Measurements from ENCODE around the gene ISCA2.

Gene ISCA2

DNA sequence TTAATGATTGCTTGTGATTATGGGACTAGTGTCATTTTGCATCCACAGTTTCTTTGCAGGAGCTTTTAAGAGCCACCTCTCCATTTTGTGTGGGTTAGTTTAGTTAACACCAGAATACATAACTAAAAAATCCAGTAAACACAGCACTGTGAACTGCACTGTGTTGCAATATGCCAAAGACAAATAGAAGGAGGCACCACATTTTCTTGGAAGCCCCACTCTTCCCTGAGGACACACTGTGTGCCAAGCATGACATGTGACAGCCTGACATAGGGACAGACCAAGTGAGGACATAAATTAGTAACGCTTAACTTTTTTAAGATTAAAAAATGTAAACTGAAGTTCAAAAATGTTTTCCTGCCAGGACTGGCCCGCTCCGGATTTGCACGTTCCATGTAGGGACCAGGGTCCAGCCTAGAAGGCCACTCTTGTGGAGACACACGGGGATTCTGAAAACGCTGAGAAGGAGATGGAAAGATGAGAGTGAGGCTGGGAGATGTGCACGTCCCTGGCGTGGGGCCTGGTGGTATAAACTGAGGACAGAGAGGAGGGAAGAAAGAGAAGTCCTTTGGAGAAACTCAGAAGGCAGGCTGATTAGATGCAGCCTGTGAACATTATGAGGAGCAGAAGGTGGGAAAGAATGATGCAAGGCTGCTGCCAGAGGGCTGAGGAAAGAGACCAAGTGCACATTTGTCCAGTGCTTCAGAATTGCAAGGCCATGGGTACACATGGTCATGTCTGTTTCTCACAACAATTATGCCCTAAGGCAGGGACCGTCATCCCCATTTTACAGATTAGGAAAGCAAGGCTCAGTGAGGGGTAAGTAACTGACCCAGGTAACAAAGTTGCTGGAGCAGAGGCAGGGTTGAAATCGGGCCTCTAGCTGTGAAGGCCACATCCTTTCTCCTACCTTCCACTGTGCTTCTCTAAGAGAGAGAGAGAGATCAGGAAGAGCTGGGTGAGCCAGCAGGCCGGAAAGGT, 45.1 kb downstream of the ISCA2 start:
- peaks cover 2% of the 10 kb centered on the region; the same call in 1 of the 2 replicates for H3K27me3 ChIP-seq (replicated peaks; ENCODE audit: control insufficient read depth, insufficient read depth, low read length)
- TF ChIP-seq, protein P1, sequence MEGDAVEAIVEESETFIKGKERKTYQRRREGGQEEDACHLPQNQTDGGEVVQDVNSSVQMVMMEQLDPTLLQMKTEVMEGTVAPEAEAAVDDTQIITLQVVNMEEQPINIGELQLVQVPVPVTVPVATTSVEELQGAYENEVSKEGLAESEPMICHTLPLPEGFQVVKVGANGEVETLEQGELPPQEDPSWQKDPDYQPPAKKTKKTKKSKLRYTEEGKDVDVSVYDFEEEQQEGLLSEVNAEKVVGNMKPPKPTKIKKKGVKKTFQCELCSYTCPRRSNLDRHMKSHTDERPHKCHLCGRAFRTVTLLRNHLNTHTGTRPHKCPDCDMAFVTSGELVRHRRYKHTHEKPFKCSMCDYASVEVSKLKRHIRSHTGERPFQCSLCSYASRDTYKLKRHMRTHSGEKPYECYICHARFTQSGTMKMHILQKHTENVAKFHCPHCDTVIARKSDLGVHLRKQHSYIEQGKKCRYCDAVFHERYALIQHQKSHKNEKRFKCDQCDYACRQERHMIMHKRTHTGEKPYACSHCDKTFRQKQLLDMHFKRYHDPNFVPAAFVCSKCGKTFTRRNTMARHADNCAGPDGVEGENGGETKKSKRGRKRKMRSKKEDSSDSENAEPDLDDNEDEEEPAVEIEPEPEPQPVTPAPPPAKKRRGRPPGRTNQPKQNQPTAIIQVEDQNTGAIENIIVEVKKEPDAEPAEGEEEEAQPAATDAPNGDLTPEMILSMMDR (IDR thresholded peaks at IDR 0.05; ENCODE audit: insufficient read depth, low read length, poor library complexity, severe bottlenecking): no peak
- no peak overlapping the region for H3K4me3 ChIP-seq (replicated peaks; ENCODE audit: low read depth, low read length)
- no peaks in the 10 kb centered on the region for H3K36me3 ChIP-seq (ENCODE audit: control insufficient read depth, insufficient read depth, low read length)
- no peak for DNase-seq (ENCODE audit: extremely low read depth, insufficient read length)

DNA sequence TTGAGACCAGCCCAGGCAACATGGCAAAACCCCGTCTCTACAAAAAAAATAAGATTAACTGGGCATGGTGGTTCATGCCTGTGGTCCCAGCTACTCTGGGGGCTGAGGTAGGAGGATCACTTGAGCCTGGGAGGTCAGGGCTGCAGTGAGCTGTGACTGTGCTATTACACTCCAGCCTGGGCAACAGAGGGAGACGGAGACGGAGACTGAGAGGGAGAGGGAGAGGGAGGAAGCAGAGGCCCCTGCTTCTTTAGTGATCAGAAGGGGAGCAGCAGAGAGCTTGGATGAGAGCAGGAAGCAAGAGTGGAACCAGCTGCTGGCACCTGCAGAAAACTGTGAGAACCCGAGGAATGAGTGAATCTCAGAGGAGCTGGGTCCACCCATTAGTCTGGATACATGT, 45.9 kb downstream of the ISCA2 start:
- TF ChIP-seq, protein P1 (IDR thresholded peaks at IDR 0.05; ENCODE audit: insufficient read depth, low read length, poor library complexity, severe bottlenecking): no peak
- peaks cover 2% of the 10 kb centered on the region; the same call in 1 of the 2 replicates for H3K27me3 ChIP-seq (replicated peaks; ENCODE audit: control insufficient read depth, insufficient read depth, low read length)
- H3K4me3 ChIP-seq (replicated peaks; ENCODE audit: low read depth, low read length): no peak overlapping the region
- no peaks in the 10 kb centered on the region for H3K36me3 ChIP-seq (ENCODE audit: control insufficient read depth, insufficient read depth, low read length)
- DNase-seq (ENCODE audit: extremely low read depth, insufficient read length): no peak

DNA sequence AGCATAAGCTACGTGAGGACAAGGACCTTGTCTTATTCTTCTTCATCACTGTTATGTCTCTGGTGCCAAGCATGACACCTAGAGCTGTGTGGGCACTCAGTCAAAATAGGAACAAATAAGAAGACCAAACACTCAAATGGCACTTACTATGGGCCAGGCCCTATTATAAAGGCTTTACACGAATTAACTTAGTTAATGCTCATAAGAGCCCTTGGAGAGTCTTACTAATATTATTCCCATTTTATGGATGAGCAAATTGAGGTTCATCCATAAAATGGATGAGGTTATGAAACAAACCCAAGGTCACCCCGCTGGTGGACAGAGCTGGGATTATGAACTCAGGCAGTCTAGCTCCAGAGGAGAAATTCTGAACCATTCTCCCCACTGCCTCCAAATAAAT, 47.7 kb downstream of the ISCA2 start:
- DNase-seq (ENCODE audit: extremely low read depth, insufficient read length): no peak
- no peak overlapping the region for H3K4me3 ChIP-seq (replicated peaks; ENCODE audit: low read depth, low read length)
- H3K36me3 ChIP-seq (ENCODE audit: control insufficient read depth, insufficient read depth, low read length): no peaks in the 10 kb centered on the region
- TF ChIP-seq, protein P1 (IDR thresholded peaks at IDR 0.05; ENCODE audit: insufficient read depth, low read length, poor library complexity, severe bottlenecking): no peak
- peaks cover 3% of the 10 kb centered on the region for H3K27me3 ChIP-seq (replicated peaks; ENCODE audit: control insufficient read depth, insufficient read depth, low read length)

GRCh38 chr14:74542056-74542685, 48.6 kb downstream of the ISCA2 start:
- no peak for DNase-seq (ENCODE audit: extremely low read depth, insufficient read length)
- H3K36me3 ChIP-seq (ENCODE audit: control insufficient read depth, insufficient read depth, low read length): no peaks in the 10 kb centered on the region
- H3K4me3 ChIP-seq (replicated peaks; ENCODE audit: low read depth, low read length): no peak overlapping the region
- H3K27me3 ChIP-seq (replicated peaks; ENCODE audit: control insufficient read depth, insufficient read depth, low read length): peaks cover 5% of the 10 kb centered on the region
- TF ChIP-seq, protein P1 (IDR thresholded peaks at IDR 0.05; ENCODE audit: insufficient read depth, low read length, poor library complexity, severe bottlenecking): no peak

GRCh38 chr14:74543771-74544438, 50.3 kb downstream of the ISCA2 start:
- TF ChIP-seq, protein P1 (IDR thresholded peaks at IDR 0.05; ENCODE audit: insufficient read depth, low read length, poor library complexity, severe bottlenecking): no peak

More at GRCh38 chr14:74543771-74544438, 50.3 kb downstream of the ISCA2 start:
- Histone ChIP-seq H3K36me3 (ENCODE audit: control insufficient read depth, insufficient read depth, low read length) (no peaks in the 10 kb centered on the region), H3K4me3 (replicated peaks; ENCODE audit: low read depth, low read length) (no peak overlapping the region), H3K27me3 (replicated peaks; ENCODE audit: control insufficient read depth, insufficient read depth, low read length) (peaks cover 5% of the 10 kb centered on the region)
- no peak for DNase-seq (ENCODE audit: extremely low read depth, insufficient read length)
